ENCODE data around the gene KRT76.

DNA sequence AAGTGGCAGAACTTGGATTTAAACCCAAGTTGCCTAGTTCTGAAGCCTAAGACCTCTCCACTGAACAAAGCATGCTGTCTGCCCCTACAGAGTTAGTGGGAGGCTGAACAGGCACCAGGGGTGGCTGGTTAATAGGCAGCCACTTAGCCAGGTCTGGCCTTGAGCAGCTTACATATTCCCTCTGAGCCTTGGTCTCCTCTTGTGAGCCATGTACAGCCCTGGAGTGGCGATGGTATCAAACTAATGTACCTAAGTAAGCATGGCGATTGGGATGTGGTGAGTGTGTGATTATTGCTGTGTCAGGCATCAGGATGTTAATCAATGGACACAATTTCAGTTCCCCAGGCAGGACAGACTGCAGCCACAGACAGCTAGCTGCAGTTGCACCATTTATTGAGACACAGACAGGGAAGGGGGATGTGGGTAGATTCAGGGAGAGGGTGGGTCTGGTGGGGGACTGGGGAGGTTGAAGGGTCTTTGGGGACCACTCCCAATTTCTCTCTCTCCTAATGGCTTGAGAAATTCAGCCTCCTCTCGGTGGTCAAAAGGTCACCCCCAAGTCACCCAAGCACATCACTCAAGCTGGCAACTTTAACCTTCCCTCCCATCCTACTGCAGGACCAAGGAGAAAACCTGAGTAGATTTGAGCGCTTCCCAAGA lies 44.1 kb upstream of the KRT76 start:
- TF ChIP-seq, protein P1, sequence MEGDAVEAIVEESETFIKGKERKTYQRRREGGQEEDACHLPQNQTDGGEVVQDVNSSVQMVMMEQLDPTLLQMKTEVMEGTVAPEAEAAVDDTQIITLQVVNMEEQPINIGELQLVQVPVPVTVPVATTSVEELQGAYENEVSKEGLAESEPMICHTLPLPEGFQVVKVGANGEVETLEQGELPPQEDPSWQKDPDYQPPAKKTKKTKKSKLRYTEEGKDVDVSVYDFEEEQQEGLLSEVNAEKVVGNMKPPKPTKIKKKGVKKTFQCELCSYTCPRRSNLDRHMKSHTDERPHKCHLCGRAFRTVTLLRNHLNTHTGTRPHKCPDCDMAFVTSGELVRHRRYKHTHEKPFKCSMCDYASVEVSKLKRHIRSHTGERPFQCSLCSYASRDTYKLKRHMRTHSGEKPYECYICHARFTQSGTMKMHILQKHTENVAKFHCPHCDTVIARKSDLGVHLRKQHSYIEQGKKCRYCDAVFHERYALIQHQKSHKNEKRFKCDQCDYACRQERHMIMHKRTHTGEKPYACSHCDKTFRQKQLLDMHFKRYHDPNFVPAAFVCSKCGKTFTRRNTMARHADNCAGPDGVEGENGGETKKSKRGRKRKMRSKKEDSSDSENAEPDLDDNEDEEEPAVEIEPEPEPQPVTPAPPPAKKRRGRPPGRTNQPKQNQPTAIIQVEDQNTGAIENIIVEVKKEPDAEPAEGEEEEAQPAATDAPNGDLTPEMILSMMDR (IDR thresholded peaks at IDR 0.05 in 8 of 11, conservative IDR thresholded peaks at IDR 0.05 in 3 of 11), result no peak
- TF ChIP-seq POLR2AphosphoS5 (IDR thresholded peaks at IDR 0.05) (no peak), POLR2A (IDR thresholded peaks at IDR 0.05) (no peak)

Data from spleen (tissue), 7 donors.